Lower lobe of right lung (tissue), 2 donors: ENCODE measurements around the gene SLC35F3. TPM values are rescaled to one million over a fixed set of nuclear protein-coding genes. Genes with fewer than 3 reads are reported as not detected.

Experiments used
- ATAC-seq, 2 donors: fragments of 200-7000 bp; cut with Tn5 transposase; one replicate each; pipeline ENCODE4 v1.9.1; 2020 to 2022; ENCODE audit warnings: mild to moderate bottlenecking in 2 of 2, moderate library complexity in 2 of 2
- DNase-seq: peaks from one replicate; pipeline ENCODE4 v3.0.0-alpha.2; 2020
- H3K27ac ChIP-seq: fragments of 200-600 bp; one replicate; pipeline ENCODE4 v1.8.0; 2022
- H3K27me3 ChIP-seq: fragments of 200-600 bp; one replicate; pipeline ENCODE4 v1.8.0; 2022; ENCODE audit warnings: low read depth
- H3K36me3 ChIP-seq: fragments of 200-600 bp; one replicate; pipeline ENCODE4 v1.8.0; 2022; ENCODE audit warnings: mild to moderate bottlenecking
- H3K4me1 ChIP-seq: fragments of 200-600 bp; one replicate; pipeline ENCODE4 v1.8.0; 2022
- H3K4me3 ChIP-seq: fragments of 200-600 bp; one replicate; pipeline ENCODE4 v1.8.0; 2022; ENCODE audit warnings: mild to moderate bottlenecking
- H3K9me3 ChIP-seq: fragments of 200-600 bp; one replicate; pipeline ENCODE4 v1.8.0; 2022
- CTCF ChIP-seq: fragments of 200-600 bp; IDR thresholded peaks from one replicate; pipeline ENCODE4 v1.8.0; 2022; ENCODE audit warnings: antibody characterized with exemption, mild to moderate bottlenecking
- intact Hi-C: fragments of 100-400 bp; cut with DNase I; formaldehyde crosslinking; loops from one replicate; pipeline ENCODE4 v1.11.0; 2022
- total RNA-seq: library from RNA; stranded (reverse); fragmentation: NEBNext Ultra II Directional; extraction: Animal tissue kit (Norgen Biotek cat#: 25700); gene quantifications from one replicate; pipeline ENCODE4 v1.2.1, GENCODE V29; 2021
- donor health status: DM: no; HTN: yes; CAD: no; lungs with severe emphysema.

The SLC35F3 gene
- total RNA-seq, 1 donor from 2014 or later, result 0.41 TPM

- Histone ChIP-seq H3K4me1 (peaks cover 5% of the 10 kb centered on the region), H3K9me3 (no peaks in the 10 kb centered on the region), H3K36me3 (no peaks in the 10 kb centered on the region), H3K27ac (no peak overlapping the region), H3K27me3 (peaks cover 16% of the 10 kb centered on the region), H3K4me3 (peak overlapping the region; percentile 54)
- DNase-seq (no peak), ATAC-seq (no peak)
- no peak for TF ChIP-seq CTCF
- intact Hi-C loops, result no loop called here
Measured at GRCh38 chr1:234325878-234326496, 421.5 kb downstream of the SLC35F3 start.

- intact Hi-C loops, result no loop called here
- H3K36me3 ChIP-seq, result no peaks in the 10 kb centered on the region
- TF ChIP-seq CTCF, result peak; percentile 79
- peak overlapping the region; percentile 54 for H3K4me3 ChIP-seq
- no peaks in the 10 kb centered on the region for H3K9me3 ChIP-seq
- DNase-seq (no peak), ATAC-seq (peak; percentile 86 to 88)
- peaks cover 5% of the 10 kb centered on the region for H3K4me1 ChIP-seq
- no peak overlapping the region for H3K27ac ChIP-seq
- H3K27me3 ChIP-seq, result peaks cover 13% of the 10 kb centered on the region
Measured at GRCh38 chr1:234326497-234327366, 422.3 kb downstream of the SLC35F3 start.

GRCh38 chr1:234327577-234328164 lies 423.2 kb downstream of the SLC35F3 start:
- TF ChIP-seq CTCF, result no peak
- no peak overlapping the region for H3K27ac ChIP-seq
- no peaks in the 10 kb centered on the region for H3K36me3 ChIP-seq
- H3K9me3 ChIP-seq, result no peaks in the 10 kb centered on the region
- peaks cover 5% of the 10 kb centered on the region for H3K4me1 ChIP-seq
- peaks cover 13% of the 10 kb centered on the region for H3K27me3 ChIP-seq
- intact Hi-C loops, result no loop called here
- H3K4me3 ChIP-seq, result no peak overlapping the region
- DNase-seq (no peak), ATAC-seq (no peak)

- H3K4me3 ChIP-seq, result no peak overlapping the region
- ATAC-seq (no peak), DNase-seq (no peak)
- H3K36me3 ChIP-seq, result no peaks in the 10 kb centered on the region
- H3K9me3 ChIP-seq, result no peaks in the 10 kb centered on the region
- peaks cover 5% of the 10 kb centered on the region for H3K27me3 ChIP-seq
- intact Hi-C loops, result no loop called here
- H3K27ac ChIP-seq, result no peak overlapping the region
- H3K4me1 ChIP-seq, result peaks cover 5% of the 10 kb centered on the region
- TF ChIP-seq CTCF, result no peak
Measured at GRCh38 chr1:234330843-234331215, 426.4 kb downstream of the SLC35F3 start.

- no peak for TF ChIP-seq CTCF
- Histone ChIP-seq H3K27me3 (peaks cover 5% of the 10 kb centered on the region), H3K27ac (no peak overlapping the region), H3K4me3 (no peak overlapping the region), H3K9me3 (peaks cover 5% of the 10 kb centered on the region), H3K4me1 (peaks cover under 1% of the 10 kb centered on the region), H3K36me3 (no peaks in the 10 kb centered on the region)
- DNase-seq (peak; percentile 59), ATAC-seq (peak in 1 of 2 donors; percentile 43)
- intact Hi-C loops, result no loop called here
Measured at GRCh38 chr1:234331507-234331906, 427.0 kb downstream of the SLC35F3 start.
